Trophoblast cell (in vitro differentiated cells and primary cell): ENCODE data around the gene UACA.

Experiments used
- DNase-seq, 2 donors: peaks; one replicate each; pipeline ENCODE4 v3.0.0-alpha.2; 2016
- H2AFZ ChIP-seq: 2 replicates; pipeline ENCODE4 v1.6.1; 2013; ENCODE audit warnings: low read length, moderate library complexity, mild to moderate bottlenecking; ENCODE audit not compliant: insufficient read depth, poor library complexity
- H2AK5ac ChIP-seq: 2 replicates; pipeline ENCODE4 v1.6.1; 2013; ENCODE audit warnings: mild to moderate bottlenecking, low read length
- H2BK120ac ChIP-seq: 2 replicates; pipeline ENCODE4 v1.6.1; 2013; ENCODE audit warnings: low read length, mild to moderate bottlenecking, moderate library complexity; ENCODE audit not compliant: insufficient read depth, poor library complexity
- H2BK12ac ChIP-seq: 2 replicates; pipeline ENCODE4 v1.6.1; 2013; ENCODE audit warnings: mild to moderate bottlenecking, low read length, moderate library complexity
- H2BK5ac ChIP-seq: 2 replicates; pipeline ENCODE4 v1.6.1; 2013; ENCODE audit warnings: low read length, low read depth, moderate library complexity, mild to moderate bottlenecking; ENCODE audit not compliant: poor library complexity
- H3K14ac ChIP-seq: 2 replicates; pipeline ENCODE4 v1.6.1; 2013; ENCODE audit warnings: mild to moderate bottlenecking, low read length
- H3K18ac ChIP-seq: 2 replicates; pipeline ENCODE4 v1.6.1; 2013; ENCODE audit warnings: mild to moderate bottlenecking, low read length
- H3K23ac ChIP-seq: 2 replicates; pipeline ENCODE4 v1.6.1; 2013; ENCODE audit warnings: low read length
- H3K27ac ChIP-seq: 2 replicates; pipeline ENCODE4 v1.5.1; 2013; ENCODE audit warnings: low read depth, mild to moderate bottlenecking, inconsistent platforms, low read length, moderate library complexity
- H3K27me3 ChIP-seq: 2 replicates; pipeline ENCODE4 v1.6.1; 2013; ENCODE audit warnings: inconsistent platforms, mild to moderate bottlenecking, low read length, moderate library complexity; ENCODE audit not compliant: insufficient read depth
- H3K36me3 ChIP-seq, 2 experiments: 1 replicate in 1 of 2; 2 replicates in 1 of 2; pipeline ENCODE4 v1.6.1; 2013; ENCODE audit warnings: low read length in 2 of 2, mild to moderate bottlenecking in 2 of 2, moderate library complexity in 1 of 2; ENCODE audit not compliant: insufficient read depth in 2 of 2, control insufficient read depth in 1 of 2
- H3K4ac ChIP-seq: 2 replicates; pipeline ENCODE4 v1.6.1; 2013; ENCODE audit warnings: low read depth, mild to moderate bottlenecking, low read length, moderate library complexity
- H3K4me1 ChIP-seq, 2 experiments: 1 replicate in 1 of 2; 2 replicates in 1 of 2; pipeline ENCODE4 v1.6.1; 2013; ENCODE audit warnings: low read length in 2 of 2, mild to moderate bottlenecking in 2 of 2, moderate library complexity in 1 of 2; ENCODE audit not compliant: insufficient read depth in 2 of 2, control insufficient read depth in 1 of 2
- H3K4me2 ChIP-seq: 2 replicates; pipeline ENCODE4 v1.6.1; 2013; ENCODE audit warnings: inconsistent platforms, mild to moderate bottlenecking, low read length, moderate library complexity
- H3K4me3 ChIP-seq: 2 replicates; pipeline ENCODE4 v1.5.1; 2013; ENCODE audit warnings: mild to moderate bottlenecking, low read depth, low read length, inconsistent platforms
- H3K79me1 ChIP-seq: one replicate; pipeline ENCODE4 v1.6.1; 2013; ENCODE audit warnings: low read length
- H3K79me2 ChIP-seq: 2 replicates; pipeline ENCODE4 v1.6.1; 2013; ENCODE audit warnings: low read length, mild to moderate bottlenecking; ENCODE audit not compliant: control insufficient read depth, insufficient read depth, poor library complexity
- H3K9ac ChIP-seq: 2 replicates; pipeline ENCODE4 v1.6.1; 2013; ENCODE audit warnings: mild to moderate bottlenecking, low read length
- H3K9me3 ChIP-seq: 2 replicates; pipeline ENCODE4 v1.6.1; 2013; ENCODE audit warnings: low read depth, mild to moderate bottlenecking, control low read depth, inconsistent platforms, low read length; ENCODE audit not compliant: insufficient read depth
- H4K12ac ChIP-seq: 2 replicates; pipeline ENCODE4 v1.6.1; 2013; ENCODE audit warnings: low read depth, mild to moderate bottlenecking, low read length, moderate library complexity
- H4K8ac ChIP-seq: 2 replicates; pipeline ENCODE4 v1.6.1; 2013; ENCODE audit warnings: low read depth, mild to moderate bottlenecking, low read length, moderate library complexity
- H4K91ac ChIP-seq: one replicate; pipeline ENCODE4 v1.6.1; 2013; ENCODE audit warnings: low read depth, mild to moderate bottlenecking, low read length, moderate library complexity
- WGBS: extraction: QIAGEN DNeasy Blood & Tissue Kit; methylation state at CpG from one replicate; pipeline ENCODE4 v1.1.7; 2013; ENCODE audit warnings: missing lambda C conversion rate; ENCODE audit not compliant: insufficient read length, insufficient coverage; ENCODE audit errors: extremely low coverage; 5-methylcytosine and 5-hydroxymethylcytosine counted together

The UACA gene

DNA sequence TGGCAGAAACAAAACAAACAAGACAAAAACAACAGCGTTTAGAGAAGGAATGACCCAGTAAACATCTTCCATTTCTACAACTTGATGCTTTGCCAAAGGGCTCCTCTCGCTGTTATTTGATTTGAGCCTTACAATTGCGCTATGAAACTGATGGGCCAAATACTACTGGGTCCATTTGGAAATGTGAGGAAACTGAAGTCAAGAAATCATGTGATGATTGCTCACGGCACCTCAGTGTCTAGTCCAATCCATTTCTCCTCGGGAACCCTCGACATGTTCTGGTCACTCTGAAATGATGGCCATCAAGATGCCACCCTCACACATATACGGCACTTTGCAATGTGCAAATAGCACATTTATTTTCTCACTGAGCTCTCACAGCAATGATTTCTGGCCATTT is 136.0 kb downstream of the UACA start:
- H2AK5ac ChIP-seq, result no peak overlapping the region
- no peak overlapping the region for H3K27ac ChIP-seq
- H3K4ac ChIP-seq, result no peak overlapping the region
- no peak overlapping the region for H4K91ac ChIP-seq
- H2AFZ ChIP-seq, result no peak overlapping the region
- no peak overlapping the region for H4K8ac ChIP-seq
- H3K14ac ChIP-seq, result no peak overlapping the region
- H3K36me3 ChIP-seq, result no peaks in the 10 kb centered on the region
- no peaks in the 10 kb centered on the region for H3K9me3 ChIP-seq
- H4K12ac ChIP-seq, result no peak overlapping the region
- no peaks in the 10 kb centered on the region for H3K79me1 ChIP-seq
- no peak for DNase-seq
- no peak overlapping the region for H3K18ac ChIP-seq
- H3K79me2 ChIP-seq, result no peaks in the 10 kb centered on the region
- H3K4me1 ChIP-seq, result no peaks in the 10 kb centered on the region
- no peaks in the 10 kb centered on the region for H3K27me3 ChIP-seq
- WGBS, result no CpG with 5 or more reads among the region's 7 CpGs
- H3K23ac ChIP-seq, result no peak overlapping the region
- no peak overlapping the region for H3K4me2 ChIP-seq
- H3K4me3 ChIP-seq, result no peak overlapping the region
- H2BK12ac ChIP-seq, result no peak overlapping the region
- H2BK120ac ChIP-seq, result no peak overlapping the region
- H3K9ac ChIP-seq, result no peak overlapping the region
- H2BK5ac ChIP-seq, result no peak overlapping the region

DNA sequence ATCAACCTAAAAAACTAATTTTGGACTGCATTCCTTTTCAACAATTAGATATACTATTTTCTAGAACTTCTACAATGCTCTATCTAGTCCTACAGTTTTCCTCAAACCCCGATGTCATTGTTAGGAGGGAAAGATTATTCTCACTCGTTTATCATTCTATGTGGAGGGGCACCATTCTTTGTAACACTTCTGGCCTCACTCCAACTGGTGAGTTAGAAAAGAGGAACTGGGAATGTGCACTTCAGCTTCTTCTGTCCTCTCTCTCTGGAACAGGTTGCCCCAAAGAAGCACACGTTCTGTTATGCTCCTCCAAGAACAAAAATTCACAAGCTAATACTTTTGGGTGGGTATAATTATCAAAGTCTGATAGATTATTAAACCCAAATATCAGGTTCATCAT is 137.9 kb downstream of the UACA start:
- DNase-seq, result no peak
- no peak overlapping the region for H2AFZ ChIP-seq

DNA sequence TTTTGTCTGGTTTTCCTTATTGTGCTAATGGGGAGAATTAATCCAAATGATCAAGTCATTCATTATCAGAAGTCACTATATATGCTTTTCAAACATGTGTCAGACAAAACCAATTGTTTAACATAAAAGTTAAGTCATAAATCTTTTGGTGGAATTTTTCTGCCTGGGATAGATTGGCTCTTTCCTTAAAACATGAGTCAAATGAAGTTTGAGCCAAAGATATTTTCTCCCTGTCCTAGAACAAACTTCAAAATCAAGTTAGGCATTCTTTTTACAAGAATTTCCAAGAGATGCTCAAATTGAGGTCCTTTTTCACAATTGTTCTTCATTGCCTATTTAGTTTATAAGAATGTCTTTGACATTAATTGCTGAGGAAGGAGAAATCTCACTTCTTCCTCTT is 138.3 kb downstream of the UACA start:
- H2BK5ac ChIP-seq, result no peak overlapping the region

More for the DNA sequence above, 137.9 kb downstream of the UACA start:
- Histone ChIP-seq H3K36me3 (no peaks in the 10 kb centered on the region), H3K4me3 (no peak overlapping the region), H3K27ac (no peak overlapping the region), H2BK12ac (no peak overlapping the region), H3K23ac (no peak overlapping the region), H3K9ac (no peak overlapping the region), H4K91ac (no peak overlapping the region), H3K27me3 (no peaks in the 10 kb centered on the region), H3K14ac (no peak overlapping the region), H4K8ac (no peak overlapping the region), H3K18ac (no peak overlapping the region), H3K4me1 (no peaks in the 10 kb centered on the region), H2BK5ac (no peak overlapping the region), H3K79me2 (no peaks in the 10 kb centered on the region), H3K4ac (no peak overlapping the region), H2BK120ac (no peak overlapping the region), H2AK5ac (no peak overlapping the region), H3K9me3 (no peaks in the 10 kb centered on the region), H3K79me1 (no peaks in the 10 kb centered on the region), H3K4me2 (no peak overlapping the region), H4K12ac (no peak overlapping the region)
- no CpG with 5 or more reads among the region's 3 CpGs for WGBS

DNA sequence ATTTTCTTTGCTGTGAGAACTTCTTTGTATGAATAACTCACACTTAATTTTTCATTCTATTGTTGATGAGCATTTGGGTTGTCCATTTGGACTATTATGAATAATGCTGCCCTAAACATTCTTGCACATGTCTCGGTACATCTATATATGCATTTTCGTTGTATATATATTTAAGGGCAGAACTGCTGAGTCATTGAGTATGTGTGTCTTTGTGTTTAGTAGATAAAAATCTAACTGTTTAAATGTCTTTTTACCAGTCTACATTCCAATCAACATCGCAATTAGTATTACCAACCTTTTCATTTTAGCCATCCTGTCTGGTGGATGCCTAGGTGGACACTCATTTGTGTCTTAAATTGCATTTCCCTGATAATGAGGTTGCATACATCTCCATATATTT is 144.4 kb downstream of the UACA start:
- H3K4me1 ChIP-seq, result peaks cover 4 to 8% of the 10 kb centered on the region in 2 experiments
- H2BK5ac ChIP-seq, result no peak overlapping the region
- H4K91ac ChIP-seq, result no peak overlapping the region
- no peak overlapping the region for H4K8ac ChIP-seq
- no CpG with 5 or more reads among the region's 3 CpGs for WGBS
- no peak overlapping the region for H3K14ac ChIP-seq
- no peak overlapping the region for H2BK120ac ChIP-seq
- peaks cover 3% of the 10 kb centered on the region for H3K79me1 ChIP-seq
- no peak overlapping the region for H2AFZ ChIP-seq
- peak in 1 of 2 donors; percentile 54 for DNase-seq
- no peaks in the 10 kb centered on the region for H3K27me3 ChIP-seq
- no peak overlapping the region for H2AK5ac ChIP-seq
- no peak overlapping the region for H3K4me2 ChIP-seq
- H3K4ac ChIP-seq, result no peak overlapping the region
- no peak overlapping the region for H3K18ac ChIP-seq
- H3K4me3 ChIP-seq, result no peak overlapping the region
- H3K27ac ChIP-seq, result no peak overlapping the region
- no peaks in the 10 kb centered on the region for H3K36me3 ChIP-seq
- no peaks in the 10 kb centered on the region for H3K9me3 ChIP-seq
- no peak overlapping the region for H3K9ac ChIP-seq
- no peak overlapping the region for H3K23ac ChIP-seq
- H3K79me2 ChIP-seq, result no peaks in the 10 kb centered on the region
- H2BK12ac ChIP-seq, result no peak overlapping the region
- H4K12ac ChIP-seq, result no peak overlapping the region

More for the DNA sequence above, 138.3 kb downstream of the UACA start:
- no peak overlapping the region for H2BK120ac ChIP-seq
- H2BK12ac ChIP-seq, result no peak overlapping the region
- H3K4me1 ChIP-seq, result no peaks in the 10 kb centered on the region
- no peaks in the 10 kb centered on the region for H3K36me3 ChIP-seq
- H3K79me2 ChIP-seq, result no peaks in the 10 kb centered on the region
- no peaks in the 10 kb centered on the region for H3K79me1 ChIP-seq
- no peak overlapping the region for H4K12ac ChIP-seq
- H3K4ac ChIP-seq, result no peak overlapping the region
- no peak overlapping the region for H2AK5ac ChIP-seq
- no peaks in the 10 kb centered on the region for H3K9me3 ChIP-seq
- H2AFZ ChIP-seq, result no peak overlapping the region
- no peaks in the 10 kb centered on the region for H3K27me3 ChIP-seq
- no peak overlapping the region for H3K14ac ChIP-seq
- no peak overlapping the region for H3K4me2 ChIP-seq
- no peak overlapping the region for H3K18ac ChIP-seq
- H3K9ac ChIP-seq, result no peak overlapping the region
- no peak overlapping the region for H3K4me3 ChIP-seq
- H3K23ac ChIP-seq, result no peak overlapping the region
- H3K27ac ChIP-seq, result no peak overlapping the region
- no peak for DNase-seq
- no peak overlapping the region for H4K91ac ChIP-seq
- no peak overlapping the region for H4K8ac ChIP-seq
